NCI-H748 treated with DMSO at 0.1 percent for 48 hours (cell line): ENCODE data around the gene OR52E2.

Experiments used
- DNase-seq: peaks from one replicate; lab custom pipeline; 2025; lab: John Stamatoyannopoulos, UW

Gene OR52E2

DNA sequence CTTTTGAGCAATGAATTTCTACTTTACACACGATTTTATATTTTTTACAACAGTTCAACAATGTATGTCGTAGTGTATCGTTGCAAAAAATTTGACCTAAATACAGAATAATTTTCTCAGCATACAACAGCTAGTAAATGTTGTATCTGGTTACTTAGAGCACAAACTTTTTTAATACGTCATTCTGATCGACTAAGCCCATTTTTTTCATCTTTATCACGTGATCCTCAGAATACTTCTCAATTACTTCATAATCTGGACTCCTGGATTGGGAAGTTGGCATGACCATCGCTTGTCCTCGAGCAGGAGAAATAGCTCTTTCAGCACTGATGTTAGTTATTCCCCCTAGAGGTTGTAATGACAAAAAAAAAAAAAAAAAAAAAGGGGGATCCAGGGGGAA is 48.2 kb downstream of the OR52E2 start:
- DNase-seq = no peak
